IPS-NIHi11 (cell line): ENCODE data around the gene NOP58.
"Not testable (repeated sequence)": the region's sequence is repeated elsewhere in the genome, so short reads cannot be mapped to it uniquely, and the experiment has no call there.

Experiments used
- DNase-seq: peaks from one replicate; pipeline ENCODE4 v3.0.0; 2012; ENCODE audit warnings: mixed read lengths, low spot score

The NOP58 gene

GRCh38 chr2:202306034-202306433 is 40.5 kb downstream of the NOP58 start:
- no peak for DNase-seq

GRCh38 chr2:202307690-202308089 is 42.1 kb downstream of the NOP58 start:
- peak; percentile 31 for DNase-seq

GRCh38 chr2:202311823-202312388 is 46.3 kb downstream of the NOP58 start:
- DNase-seq: no peak

DNA sequence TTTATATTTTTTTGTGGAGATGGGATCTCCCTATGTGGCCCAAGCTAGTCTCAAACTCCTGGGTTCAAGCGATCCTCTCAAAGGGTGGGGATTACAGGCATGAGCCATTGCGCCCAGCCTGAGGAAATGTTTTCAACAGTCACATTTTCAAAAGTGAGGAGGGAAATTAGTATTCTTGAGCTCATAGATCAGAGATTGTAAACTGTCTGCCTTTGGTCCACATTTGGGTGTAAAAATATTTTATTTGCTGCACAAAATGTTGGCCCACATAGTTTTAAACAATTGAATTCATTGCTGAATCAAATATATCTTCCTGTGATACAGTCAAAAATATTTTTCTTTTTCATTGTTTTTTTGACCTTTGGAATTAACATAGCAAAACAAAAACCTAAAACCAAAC is 48.6 kb downstream of the NOP58 start:
- DNase-seq: no peak

DNA sequence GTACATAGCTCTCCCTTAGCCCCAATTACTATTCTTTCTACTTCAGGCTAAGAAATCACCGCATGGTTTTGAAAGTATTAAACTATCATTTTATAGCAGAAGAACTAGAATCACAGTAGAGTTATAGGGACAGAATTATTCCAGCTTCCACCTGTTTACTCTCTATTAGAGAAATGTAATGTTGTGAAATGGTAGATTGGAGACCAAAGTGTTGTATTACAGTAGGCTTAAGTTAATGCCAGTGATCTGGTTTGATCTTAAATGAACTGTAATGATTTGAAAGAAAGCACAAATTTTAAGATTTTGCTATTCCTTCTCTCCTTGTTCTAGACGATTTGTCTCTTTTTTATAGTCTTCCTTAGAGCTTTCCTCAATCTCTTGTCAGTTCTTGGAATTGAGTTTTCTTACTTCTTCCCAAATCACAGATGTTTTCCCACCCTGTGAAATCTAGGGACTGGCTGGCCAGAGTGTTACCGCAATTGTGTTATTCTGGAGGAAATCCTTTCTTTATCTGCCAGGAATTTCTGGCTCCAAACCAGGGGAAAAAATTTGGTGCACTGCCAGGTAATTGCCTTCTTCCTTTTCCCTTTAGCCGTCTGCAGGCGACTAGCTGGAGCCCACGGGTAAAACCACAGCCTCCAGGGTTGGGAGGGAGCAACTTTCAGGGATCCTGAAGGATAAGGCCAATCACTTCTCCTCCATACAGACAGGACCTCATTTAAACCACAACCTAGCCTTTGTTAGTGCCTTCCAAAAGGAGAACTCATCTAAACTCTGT is 51.7 kb downstream of the NOP58 start:
- peak; percentile 42 for DNase-seq

DNA sequence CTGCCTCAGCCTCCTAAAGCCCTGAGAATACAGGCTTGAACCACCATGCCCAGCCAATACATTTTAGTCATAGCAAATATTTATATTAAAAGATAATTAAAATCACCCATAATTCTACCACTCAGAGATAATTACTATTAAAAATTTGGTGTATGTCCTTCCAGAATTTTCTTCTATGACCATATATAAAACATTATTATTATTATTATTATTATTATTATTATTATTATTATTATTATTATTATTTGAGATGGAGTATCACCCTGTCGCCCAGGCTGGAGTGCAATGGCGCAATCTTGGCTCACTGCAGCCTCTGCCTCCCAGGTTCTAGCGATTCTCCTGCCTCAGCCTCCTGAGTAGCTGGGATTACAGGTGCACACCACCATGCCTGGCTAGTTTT is 54.8 kb downstream of the NOP58 start:
- not testable (repeated sequence) for DNase-seq

GRCh38 chr2:202322435-202322834 is 56.9 kb downstream of the NOP58 start:
- no peak for DNase-seq

DNA sequence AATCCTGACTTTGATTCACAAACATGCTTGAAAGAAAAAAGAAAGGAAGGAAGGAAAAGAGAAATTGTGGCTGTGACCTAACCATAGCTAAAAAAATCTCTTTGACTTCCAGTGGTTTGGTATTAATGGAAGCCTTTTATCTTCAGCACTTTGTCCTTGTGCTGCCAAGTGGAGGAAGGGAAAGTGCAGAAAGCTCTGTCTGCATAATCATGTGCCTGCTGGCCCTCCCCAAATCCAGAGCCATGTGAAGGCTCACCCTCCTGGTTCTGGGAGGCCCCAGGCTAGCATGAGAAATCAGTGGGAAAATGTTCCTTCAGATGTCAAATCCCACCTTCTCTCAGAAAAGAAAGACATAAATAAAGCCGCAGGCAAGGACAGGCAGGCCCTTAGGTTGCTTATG is 62.3 kb downstream of the NOP58 start:
- DNase-seq: peak; percentile 21

DNA sequence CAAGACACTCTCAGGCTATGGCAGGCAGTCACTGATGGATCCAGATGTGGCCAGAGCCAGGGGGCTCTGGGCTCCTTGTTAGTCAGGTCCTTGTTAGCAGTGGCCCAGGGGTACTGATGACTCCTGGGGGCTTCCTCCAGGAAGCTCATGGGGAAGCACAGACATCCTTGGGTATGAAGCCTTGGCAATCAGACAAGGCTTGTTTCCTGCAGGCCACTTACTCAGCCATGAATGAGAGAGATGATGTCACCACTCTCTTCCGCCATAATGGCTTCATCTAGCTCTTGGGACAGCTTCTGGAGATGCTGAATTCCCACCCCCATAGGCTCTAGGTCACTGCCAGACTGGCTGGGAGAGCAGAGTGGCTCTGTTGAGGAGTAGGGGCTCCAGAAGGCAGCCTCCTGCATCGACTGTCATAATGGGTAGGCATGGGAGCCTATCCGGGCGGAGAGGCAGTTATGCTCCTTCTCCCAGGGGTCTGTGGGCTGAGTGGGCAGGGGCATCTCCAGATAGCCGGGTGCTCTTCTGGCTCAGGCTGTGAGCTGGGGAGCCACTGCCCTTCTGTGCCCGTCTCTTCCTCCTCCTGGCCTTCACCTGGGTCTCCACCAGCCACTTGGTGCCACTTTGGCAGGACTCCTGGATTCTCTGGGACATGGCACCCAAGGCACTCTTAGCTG is 70.4 kb downstream of the NOP58 start:
- no peak for DNase-seq

DNA sequence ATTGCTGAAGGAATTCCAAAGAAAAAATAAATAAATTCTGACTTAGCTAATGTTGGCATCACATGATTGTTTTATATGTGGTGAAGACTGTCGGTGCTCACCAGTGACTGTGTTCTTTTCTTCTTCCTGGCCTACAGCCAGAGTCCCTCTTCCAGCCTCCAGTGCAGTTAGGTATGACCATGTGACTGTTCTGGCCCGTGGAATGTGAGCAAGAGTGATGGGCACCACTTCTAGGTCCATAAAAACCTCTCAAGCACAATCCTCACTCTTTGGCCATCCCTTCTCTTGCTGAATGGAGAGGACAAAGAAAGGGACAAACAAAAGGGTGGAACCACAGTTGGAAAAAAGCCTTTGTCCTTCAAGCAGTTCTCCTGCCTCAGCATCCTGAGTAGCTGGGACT is 71.6 kb downstream of the NOP58 start:
- DNase-seq: no peak

DNA sequence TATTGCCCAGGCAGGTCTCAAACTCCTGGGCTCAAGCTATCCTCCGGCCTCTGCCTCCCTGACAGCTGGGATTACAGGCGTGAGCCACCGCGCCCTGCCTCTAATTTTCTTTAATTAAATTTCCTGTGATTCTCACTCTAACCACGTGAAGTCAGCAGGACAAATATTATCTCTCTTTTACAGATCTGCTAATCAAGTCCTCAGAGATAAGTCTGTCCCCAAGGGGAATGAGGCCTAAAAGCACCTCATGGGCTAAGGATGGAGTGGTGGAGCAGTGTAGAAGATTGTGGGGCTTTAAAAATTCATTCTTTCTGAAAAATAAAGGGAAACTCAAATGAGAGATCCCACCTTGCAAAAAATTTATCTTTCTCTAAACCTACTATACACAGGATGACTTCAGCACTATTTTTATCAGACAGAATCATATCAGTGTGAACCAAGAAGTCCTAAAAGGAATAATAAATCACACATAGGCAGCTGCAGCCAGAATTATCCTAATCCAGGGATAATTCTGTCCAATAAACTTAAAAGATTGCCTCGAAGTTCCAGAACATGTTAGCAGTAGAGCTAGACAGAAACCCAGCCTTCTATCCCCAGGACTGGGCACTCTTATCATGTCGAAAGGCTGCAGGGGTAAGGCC is 72.3 kb downstream of the NOP58 start:
- DNase-seq: no peak

DNA sequence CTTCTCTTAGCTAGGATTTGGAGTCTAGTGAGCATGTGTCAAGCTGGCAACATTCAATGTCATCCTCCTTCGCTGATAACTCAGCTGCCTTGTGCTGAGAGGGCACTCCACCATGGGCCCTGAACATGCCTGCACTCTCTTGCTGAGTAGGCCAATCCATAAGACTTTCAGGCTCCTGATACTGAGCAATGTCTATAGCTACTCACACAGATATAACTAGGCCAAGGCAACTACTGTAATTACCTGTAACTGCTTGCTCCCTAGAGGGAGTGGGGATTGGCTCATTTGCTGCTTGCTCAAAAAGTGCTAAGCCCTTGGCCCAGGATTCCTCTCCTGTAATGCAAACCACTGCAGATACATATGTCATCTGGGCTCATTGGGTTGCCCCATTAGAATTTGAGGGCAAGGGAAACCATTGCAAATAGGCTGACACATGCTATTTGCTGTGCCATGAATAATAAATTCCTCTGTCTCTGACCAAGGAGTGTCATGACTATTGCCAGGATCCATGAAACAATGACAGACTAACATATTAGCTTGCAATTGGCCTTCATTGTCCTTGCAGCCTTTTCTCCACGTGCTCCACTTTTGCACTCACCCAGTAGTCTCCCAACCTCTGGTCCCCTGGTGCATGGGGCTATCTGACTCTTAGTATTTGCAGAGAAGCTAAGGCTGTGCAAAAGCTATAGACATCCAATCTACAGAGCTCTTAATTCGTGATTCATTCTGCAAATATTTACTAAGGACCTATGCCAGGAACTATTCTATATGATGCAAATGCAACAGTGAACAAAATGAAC is 73.7 kb downstream of the NOP58 start:
- no peak for DNase-seq

- peak; percentile 37 for DNase-seq
Measured at GRCh38 chr2:202344178-202344577, 78.6 kb downstream of the NOP58 start.

GRCh38 chr2:202346180-202346579 is 80.6 kb downstream of the NOP58 start:
- DNase-seq: no peak
